B cell (primary cell): Measurements from ENCODE around the gene TSPYL1. TPM values are rescaled to one million over a fixed set of nuclear protein-coding genes. Genes with fewer than 3 reads are reported as not detected.

Experiments used
- ATAC-seq: fragments of 200-7000 bp; cut with Tn5 transposase; one replicate; pipeline ENCODE4 v1.10.0; 2021; ENCODE audit warnings: low read depth, mild to moderate bottlenecking, moderate number of reproducible peaks, moderate library complexity
- CTCF ChIA-PET: fragments of 350-600 bp; sonication (Branson Sonifier 250); formaldehyde crosslinking; loops from one replicate; lab custom pipeline; 2021; ENCODE audit warnings: antibody characterized with exemption, inconsistent platforms; lab: Charles Lee
- POLR2A ChIA-PET: fragments of 350-600 bp; sonication (Branson Sonifier 250); formaldehyde crosslinking; loops from one replicate; lab custom pipeline; 2021; ENCODE audit warnings: antibody characterized with exemption; lab: Charles Lee
- DNase-seq: peaks from one replicate; pipeline ENCODE4 v3.0.0; 2013
- H2AFZ ChIP-seq: 2 replicates; pipeline ENCODE4 v1.6.1; 2012; ENCODE audit warnings: mild to moderate bottlenecking, low read depth, low read length; ENCODE audit not compliant: insufficient read depth, poor library complexity, severe bottlenecking
- H3K27ac ChIP-seq, 2 donors: 1 replicate in 1 of 2; 2 replicates in 1 of 2; pipeline ENCODE4 v1.5.1; 2012 to 2013; ENCODE audit warnings: low read length in 2 of 2, mild to moderate bottlenecking in 2 of 2, moderate library complexity in 1 of 2
- H3K27me3 ChIP-seq, 4 experiments: fragments of 200-600 bp in 1 of 4; sonication (generic) in 1 of 4; replicated peaks in 1 of 4; 1 replicate in 2 of 4; 2 replicates in 2 of 4; pipeline versions ENCODE4 v1.6.1 to v1.7.0; 2013 to 2016; ENCODE audit warnings: low read length in 3 of 4, mild to moderate bottlenecking in 2 of 4, mixed read lengths in 1 of 4, moderate library complexity in 1 of 4; ENCODE audit not compliant: insufficient read depth in 4 of 4, control insufficient read depth in 3 of 4; ENCODE audit errors: control extremely low read depth in 1 of 4
- H3K36me3 ChIP-seq, 2 experiments: replicated peaks in 1 of 2; 1 replicate in 1 of 2; 2 replicates in 1 of 2; pipeline versions ENCODE4 v1.6.1 to v1.7.1; 2013; ENCODE audit warnings: low read length in 1 of 2; ENCODE audit not compliant: insufficient read depth in 2 of 2, control insufficient read depth in 1 of 2; ENCODE audit errors: control extremely low read depth in 1 of 2, extremely low read depth in 1 of 2
- H3K4me1 ChIP-seq, 2 donors: fragments of 200-600 bp in 1 of 2; sonication (generic) in 1 of 2; 1 replicate in 1 of 2; 2 replicates in 1 of 2; pipeline versions ENCODE4 v1.5.1 to v1.6.1; 2013 to 2017; ENCODE audit warnings: low read length in 2 of 2; ENCODE audit not compliant: control insufficient read depth in 2 of 2, insufficient read depth in 2 of 2
- H3K4me2 ChIP-seq: replicated peaks from 2 replicates; pipeline ENCODE3; 2012; ENCODE audit warnings: mild to moderate bottlenecking, low read depth, low read length; ENCODE audit not compliant: poor library complexity, severe bottlenecking
- H3K4me3 ChIP-seq, 5 experiments: fragments of 200-600 bp in 1 of 5; sonication (generic) in 1 of 5; 1 replicate in 3 of 5; 2 replicates in 2 of 5; pipeline versions ENCODE4 v1.5.1 to v1.7.0; 2011 to 2016; ENCODE audit warnings: low read length in 4 of 5, mild to moderate bottlenecking in 4 of 5, low read depth in 2 of 5, control low read depth in 1 of 5, moderate library complexity in 1 of 5; ENCODE audit not compliant: insufficient read depth in 1 of 5; ENCODE audit errors: control extremely low read depth in 1 of 5, extremely low read depth in 1 of 5
- H3K79me2 ChIP-seq: fragments of 200-600 bp; sonication (generic); one replicate; pipeline ENCODE4 v1.6.0; 2016; ENCODE audit warnings: low read length; ENCODE audit not compliant: control insufficient read depth, insufficient read depth
- H3K9ac ChIP-seq: fragments of 200-600 bp; sonication (generic); 2 replicates; pipeline ENCODE4 v1.6.1; 2017; ENCODE audit warnings: mild to moderate bottlenecking, low read length, moderate library complexity
- H3K9me3 ChIP-seq, 3 donors: one replicate each; pipeline versions ENCODE4 v1.6.1 to v1.7.1; 2013; ENCODE audit warnings: low read length in 2 of 3; ENCODE audit not compliant: control insufficient read depth in 2 of 3, insufficient read depth in 1 of 3; ENCODE audit errors: control extremely low read depth in 1 of 3
- H4K20me1 ChIP-seq: 2 replicates; pipeline ENCODE4 v1.6.0; 2012; ENCODE audit warnings: mild to moderate bottlenecking, low read length; ENCODE audit not compliant: insufficient read depth, control insufficient read depth, poor library complexity, severe bottlenecking
- H3K27ac Mint-ChIP-seq: one replicate; pipeline ENCODE4 v1.8.0; 2021; ENCODE audit warnings: mixed read lengths
- H3K27me3 Mint-ChIP-seq: one replicate; pipeline ENCODE4 v1.8.0; 2021; ENCODE audit warnings: mixed read lengths
- H3K4me1 Mint-ChIP-seq: one replicate; pipeline ENCODE4 v1.8.0; 2021; ENCODE audit warnings: mixed read lengths
- H3K4me3 Mint-ChIP-seq: one replicate; pipeline ENCODE4 v1.8.0; 2021; ENCODE audit warnings: mixed read lengths
- H3K9me3 Mint-ChIP-seq: one replicate; pipeline ENCODE4 v1.8.0; 2022; ENCODE audit warnings: mixed read lengths; ENCODE audit not compliant: insufficient read depth
- EZH2 ChIP-seq: IDR thresholded peaks from 2 replicates; pipeline ENCODE4 v1.6.1; 2012; ENCODE audit warnings: borderline replicate concordance, low read depth, mild to moderate bottlenecking, moderate library complexity, low read length; ENCODE audit not compliant: insufficient read depth, poor library complexity, severe bottlenecking
- WGBS: methylation state at CpG from one replicate; pipeline ENCODE4 v1.1.5; 2013; ENCODE audit warnings: missing lambda C conversion rate; ENCODE audit not compliant: insufficient coverage; 5-methylcytosine and 5-hydroxymethylcytosine counted together
- intact Hi-C: fragments of 100-400 bp; cut with micrococcal nuclease; formaldehyde crosslinking; loops from one replicate; pipeline ENCODE4 v1.10.0; 2022
- polyA plus RNA-seq: library from polyadenylated mRNA; depleted of rRNA; stranded (reverse); fragments of >200 nt; gene quantifications from 2 replicates; pipeline ENCODE4 v1.2.3, GENCODE V29; 2012
- total RNA-seq, 2 donors: library from RNA; stranded (reverse); fragments of 120-200 nt in 1 of 2; gene quantifications; 1 replicate in 1 of 2; 2 replicates in 1 of 2; pipeline versions ENCODE4 v1.2.3 to v1.2.4, GENCODE V29; 2013 to 2022
- TF ChIP-seq, protein P1 (sequence below): fragments of 200-600 bp; IDR thresholded peaks from one replicate; pipeline ENCODE4 v1.8.0; 2022; ENCODE audit warnings: antibody characterized with exemption, mild to moderate bottlenecking

The TSPYL1 gene
- total and polyA plus RNA-seq, 2 donors (not counting 1 experiment from before 2014, with no cell fraction given), result 93.3 to 101 TPM

GRCh38 chr6:116329156-116329555 lies 49.4 kb upstream of the TSPYL1 start:
- intact Hi-C loops, result no loop called here
- H3K4me1 Mint-ChIP-seq, result no peaks in the 10 kb centered on the region

GRCh38 chr6:116328528-116328903 lies 48.8 kb upstream of the TSPYL1 start:
- H3K79me2 ChIP-seq, result no peaks in the 10 kb centered on the region
- H3K27me3 ChIP-seq, result no peaks in the 10 kb centered on the region
- no peak overlapping the region for H3K9ac ChIP-seq
- H3K4me3 ChIP-seq, result no peak overlapping the region
- ChIA-PET CTCF (no interaction called here), POLR2A (no interaction called here)
- TF ChIP-seq EZH2, result no peak
- TF ChIP-seq, protein P1, sequence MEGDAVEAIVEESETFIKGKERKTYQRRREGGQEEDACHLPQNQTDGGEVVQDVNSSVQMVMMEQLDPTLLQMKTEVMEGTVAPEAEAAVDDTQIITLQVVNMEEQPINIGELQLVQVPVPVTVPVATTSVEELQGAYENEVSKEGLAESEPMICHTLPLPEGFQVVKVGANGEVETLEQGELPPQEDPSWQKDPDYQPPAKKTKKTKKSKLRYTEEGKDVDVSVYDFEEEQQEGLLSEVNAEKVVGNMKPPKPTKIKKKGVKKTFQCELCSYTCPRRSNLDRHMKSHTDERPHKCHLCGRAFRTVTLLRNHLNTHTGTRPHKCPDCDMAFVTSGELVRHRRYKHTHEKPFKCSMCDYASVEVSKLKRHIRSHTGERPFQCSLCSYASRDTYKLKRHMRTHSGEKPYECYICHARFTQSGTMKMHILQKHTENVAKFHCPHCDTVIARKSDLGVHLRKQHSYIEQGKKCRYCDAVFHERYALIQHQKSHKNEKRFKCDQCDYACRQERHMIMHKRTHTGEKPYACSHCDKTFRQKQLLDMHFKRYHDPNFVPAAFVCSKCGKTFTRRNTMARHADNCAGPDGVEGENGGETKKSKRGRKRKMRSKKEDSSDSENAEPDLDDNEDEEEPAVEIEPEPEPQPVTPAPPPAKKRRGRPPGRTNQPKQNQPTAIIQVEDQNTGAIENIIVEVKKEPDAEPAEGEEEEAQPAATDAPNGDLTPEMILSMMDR, result no peak
- no peaks in the 10 kb centered on the region for H3K4me1 Mint-ChIP-seq
- no CpG with 5 or more reads among the region's 1 CpG for WGBS
- no peak for ATAC-seq
- H3K36me3 ChIP-seq, result no peaks in the 10 kb centered on the region
- no peaks in the 10 kb centered on the region for H3K9me3 ChIP-seq
- H3K27ac ChIP-seq, result no peak overlapping the region
- no peak overlapping the region for H2AFZ ChIP-seq
- peaks cover 3% of the 10 kb centered on the region for H3K9me3 Mint-ChIP-seq
- H3K4me1 ChIP-seq, result no peaks in the 10 kb centered on the region
- no peaks in the 10 kb centered on the region for H3K27me3 Mint-ChIP-seq
- H3K4me3 Mint-ChIP-seq, result no peak overlapping the region
- H3K27ac Mint-ChIP-seq, result no peak overlapping the region
- H4K20me1 ChIP-seq, result no peaks in the 10 kb centered on the region
- intact Hi-C loops, result no loop called here
- H3K4me2 ChIP-seq, result no peak overlapping the region
- no peak for DNase-seq

More at GRCh38 chr6:116329156-116329555, 49.4 kb upstream of the TSPYL1 start:
- H3K79me2 ChIP-seq, result no peaks in the 10 kb centered on the region
- no peaks in the 10 kb centered on the region for H3K27me3 ChIP-seq
- no peaks in the 10 kb centered on the region for H3K36me3 ChIP-seq
- no peak for DNase-seq
- no peak overlapping the region for H3K4me3 Mint-ChIP-seq
- CTCF ChIA-PET, result no interaction called here
- POLR2A ChIA-PET, result no interaction called here
- peaks cover 3% of the 10 kb centered on the region for H3K9me3 Mint-ChIP-seq
- no peak overlapping the region for H3K27ac Mint-ChIP-seq
- no peaks in the 10 kb centered on the region for H3K4me1 ChIP-seq
- no peak for ATAC-seq
- no peaks in the 10 kb centered on the region for H4K20me1 ChIP-seq
- no peaks in the 10 kb centered on the region for H3K9me3 ChIP-seq
- H3K27ac ChIP-seq, result no peak overlapping the region
- no peak overlapping the region for H3K4me3 ChIP-seq
- TF ChIP-seq EZH2, result no peak
- TF ChIP-seq, protein P1, result no peak
- H3K27me3 Mint-ChIP-seq, result no peaks in the 10 kb centered on the region
- H3K9ac ChIP-seq, result no peak overlapping the region
- H3K4me2 ChIP-seq, result no peak overlapping the region
- H2AFZ ChIP-seq, result no peak overlapping the region
